NCI-H2171 (cell line): Measurements from ENCODE around the gene CACNA1B.
"Not testable (repeated sequence)": the region's sequence is repeated elsewhere in the genome, so short reads cannot be mapped to it uniquely, and the experiment has no call there.

ENCODE experiments used
- DNase-seq: peaks from one replicate; lab custom pipeline; 2025; lab: John Stamatoyannopoulos, UW

Gene CACNA1B

DNA sequence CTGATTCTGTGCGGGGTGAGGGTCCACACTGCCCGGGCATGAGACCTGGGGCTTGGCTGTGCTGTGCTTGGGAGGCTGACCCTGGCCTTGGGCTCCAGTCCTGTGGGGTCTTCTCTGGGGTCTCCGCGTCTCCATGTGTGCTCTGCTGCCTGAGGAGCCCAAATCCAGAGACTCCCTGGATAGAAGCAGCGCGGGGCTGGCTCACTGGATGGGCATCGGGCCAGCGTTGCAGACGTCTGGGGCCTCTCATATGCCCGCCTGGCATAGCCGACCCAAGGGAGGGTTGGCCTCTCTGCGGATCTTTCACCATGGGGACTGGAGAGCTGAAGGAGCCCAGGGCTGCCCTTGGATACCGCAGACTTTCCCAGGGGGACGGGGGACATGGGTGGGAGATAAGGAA lies 12.4 kb downstream of the CACNA1B start:
- DNase-seq, result not testable (repeated sequence)

DNA sequence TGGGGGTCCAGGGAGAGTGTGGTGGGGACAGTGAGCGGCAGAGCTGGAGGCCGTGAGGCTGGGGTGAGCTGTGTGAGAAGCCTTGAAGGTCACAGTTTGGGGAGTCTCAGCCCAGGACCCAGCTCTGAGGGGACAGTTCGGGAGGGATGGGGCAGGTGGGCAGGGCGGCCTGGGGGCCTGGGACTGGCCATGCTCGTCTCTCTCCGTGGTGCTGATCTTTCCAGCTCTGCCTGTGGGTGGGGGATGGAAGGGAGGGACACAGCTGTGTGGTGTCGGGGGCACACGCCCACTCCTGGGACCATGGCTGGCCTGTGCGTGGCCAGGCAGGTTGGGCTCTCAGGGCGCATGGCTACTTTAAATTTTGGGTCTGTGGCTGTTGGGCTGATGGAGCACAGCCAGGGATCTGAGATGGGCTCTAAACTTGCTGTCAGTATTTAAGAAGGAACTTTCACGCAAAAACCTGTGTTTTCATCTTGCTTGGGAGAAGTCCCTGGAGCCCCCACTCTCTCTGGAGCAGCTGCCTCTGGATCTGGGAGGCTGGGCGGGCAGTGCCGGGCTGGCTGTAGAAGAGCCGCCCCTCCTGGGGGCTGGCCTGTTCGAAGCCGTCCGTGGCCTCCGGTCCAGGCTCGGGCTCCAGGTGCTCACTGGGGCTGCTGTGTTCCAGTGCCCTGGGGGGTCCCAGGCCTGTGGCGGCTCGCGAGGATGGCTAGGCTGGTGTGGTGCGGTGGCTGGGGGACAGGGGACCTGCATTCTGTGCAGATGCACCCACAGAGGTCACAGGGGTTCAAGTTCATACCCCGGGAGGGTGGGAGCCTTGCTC lies 13.4 kb downstream of the CACNA1B start:
- not testable (repeated sequence) for DNase-seq

DNA sequence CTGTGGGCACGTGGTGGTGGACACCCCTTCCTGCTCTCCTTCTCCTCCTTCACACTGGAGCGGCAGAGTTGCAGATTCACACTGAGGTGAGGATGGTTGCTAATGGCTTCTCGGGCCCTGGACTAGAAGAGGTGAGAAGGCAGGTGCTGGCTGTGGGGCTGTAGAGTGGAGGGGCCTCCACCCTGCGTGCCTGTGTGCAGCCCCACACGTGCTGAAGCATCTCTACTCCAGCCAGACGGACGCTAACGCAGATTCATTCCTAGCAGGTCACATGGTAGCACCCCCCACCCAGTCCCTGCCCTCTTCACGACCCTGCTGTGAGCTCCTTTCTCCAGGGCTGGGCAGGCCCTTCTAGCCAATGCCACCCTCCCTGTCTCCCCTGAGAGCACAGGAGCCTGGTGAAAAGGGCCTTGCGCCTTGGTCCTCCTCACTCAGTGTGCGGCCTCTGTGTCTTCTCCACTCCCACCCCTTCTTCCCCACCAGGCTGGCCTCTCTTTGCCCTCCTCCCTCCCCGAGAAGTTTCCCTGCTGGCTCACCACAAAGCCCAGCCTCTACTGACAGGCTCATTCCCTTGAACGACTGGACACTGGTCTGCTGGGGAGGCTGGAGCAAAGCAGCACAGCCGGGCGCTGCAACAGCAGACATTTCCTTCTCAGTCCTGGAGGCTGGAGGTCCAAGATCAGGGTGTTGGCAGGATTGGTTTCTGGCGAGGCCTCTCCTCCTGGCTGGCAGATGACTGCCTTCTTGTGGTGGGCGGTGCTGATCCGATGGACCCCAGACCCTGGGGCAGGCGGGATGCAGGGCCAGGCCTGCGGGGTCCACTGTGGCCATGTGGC lies 14.2 kb downstream of the CACNA1B start:
- no peak for DNase-seq

DNA sequence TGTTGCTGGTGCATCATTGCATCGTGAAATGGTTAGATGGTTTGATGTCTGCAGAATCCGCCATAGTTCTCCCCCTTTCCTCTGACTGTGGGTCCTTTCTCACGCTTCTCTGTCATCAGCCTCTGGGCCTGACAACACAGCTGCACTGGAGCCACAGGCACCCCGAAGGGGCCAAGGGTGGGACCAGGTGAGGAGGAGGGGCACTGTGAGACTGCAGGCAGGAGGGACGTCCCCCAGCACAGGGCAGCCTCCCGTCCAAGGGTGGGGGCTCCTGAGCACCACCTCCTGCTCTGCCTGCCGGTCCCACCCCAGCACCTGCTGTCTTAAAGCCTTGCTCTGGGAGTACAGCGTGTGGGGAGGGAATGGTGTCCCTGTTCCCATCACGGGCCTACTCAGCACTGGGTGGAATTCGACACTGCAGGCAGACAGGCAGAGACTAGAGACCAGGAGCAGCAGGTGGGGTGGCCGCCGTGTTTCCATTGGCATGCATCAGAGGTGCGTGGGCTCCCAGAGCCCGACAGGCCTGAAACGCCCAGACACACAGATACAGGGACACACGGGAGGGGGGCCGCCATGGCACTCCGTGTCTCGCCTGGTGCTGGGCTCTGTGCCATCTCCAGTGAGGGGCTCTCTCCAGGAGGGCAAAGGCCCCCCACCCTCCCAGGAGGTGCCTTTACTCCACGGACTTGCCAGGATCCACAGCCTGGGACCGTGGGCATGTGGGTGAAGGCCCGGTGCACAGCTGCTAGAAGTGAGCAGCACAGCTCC lies 15.0 kb downstream of the CACNA1B start:
- DNase-seq, result peak; percentile 68

DNA sequence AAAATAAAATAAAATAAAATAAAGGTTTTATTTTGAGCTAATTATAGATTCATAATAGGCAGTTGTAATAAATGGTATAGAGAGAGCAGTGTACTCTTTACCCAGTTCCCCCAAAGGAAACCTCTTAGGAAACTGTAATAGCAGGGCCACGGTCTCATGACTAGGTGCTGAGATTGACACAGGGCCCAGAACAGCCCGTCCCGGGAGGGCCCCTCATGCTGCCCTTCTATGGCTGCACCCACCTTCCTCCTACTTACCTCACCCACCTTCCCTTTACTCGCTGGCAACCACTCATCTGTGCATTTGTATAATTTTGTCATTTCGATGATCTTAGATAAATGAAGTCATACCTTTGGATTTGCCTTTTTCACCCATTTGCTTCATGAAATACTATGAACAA lies 16.1 kb downstream of the CACNA1B start:
- DNase-seq, result no peak

DNA sequence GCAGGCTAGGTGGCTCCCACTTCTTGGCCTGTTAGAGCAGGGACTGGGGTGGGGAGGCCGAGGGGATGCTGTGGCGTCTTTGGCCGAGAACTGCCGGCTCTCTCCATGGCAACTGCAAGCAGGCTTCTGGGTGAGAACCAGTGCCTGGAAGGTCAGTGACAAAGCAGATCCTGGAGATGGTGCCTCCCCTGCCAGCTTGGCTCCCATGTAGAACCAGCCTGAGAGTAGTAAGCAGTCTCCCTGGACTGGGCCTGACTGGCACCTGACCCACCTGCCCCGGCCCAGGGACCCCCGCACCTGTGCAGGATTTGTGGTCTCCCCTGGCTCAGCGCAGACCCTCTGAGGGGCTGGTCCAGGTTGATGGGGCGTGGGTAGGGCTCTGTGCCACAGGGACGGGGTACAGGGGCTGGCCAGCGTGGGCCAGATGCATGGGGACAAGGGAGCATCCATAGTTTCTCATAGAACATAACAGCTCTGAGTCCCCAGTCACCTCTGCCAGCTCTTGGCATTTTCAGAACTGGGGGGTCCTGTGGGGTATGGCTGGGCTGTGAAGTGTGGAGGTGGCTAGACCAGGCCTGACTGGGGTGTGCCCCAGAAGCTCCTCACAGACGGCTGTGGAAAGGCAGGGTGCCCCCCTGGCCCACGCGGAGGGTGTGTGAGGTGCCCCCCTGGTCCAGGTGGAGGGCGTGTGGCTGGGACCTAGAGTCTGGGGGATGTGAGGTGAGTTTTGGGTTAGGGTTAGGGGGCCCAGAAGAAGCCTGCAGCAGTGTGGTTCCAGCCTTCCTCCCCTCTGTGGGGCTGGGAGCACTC lies 22.2 kb downstream of the CACNA1B start:
- DNase-seq, result no peak

DNA sequence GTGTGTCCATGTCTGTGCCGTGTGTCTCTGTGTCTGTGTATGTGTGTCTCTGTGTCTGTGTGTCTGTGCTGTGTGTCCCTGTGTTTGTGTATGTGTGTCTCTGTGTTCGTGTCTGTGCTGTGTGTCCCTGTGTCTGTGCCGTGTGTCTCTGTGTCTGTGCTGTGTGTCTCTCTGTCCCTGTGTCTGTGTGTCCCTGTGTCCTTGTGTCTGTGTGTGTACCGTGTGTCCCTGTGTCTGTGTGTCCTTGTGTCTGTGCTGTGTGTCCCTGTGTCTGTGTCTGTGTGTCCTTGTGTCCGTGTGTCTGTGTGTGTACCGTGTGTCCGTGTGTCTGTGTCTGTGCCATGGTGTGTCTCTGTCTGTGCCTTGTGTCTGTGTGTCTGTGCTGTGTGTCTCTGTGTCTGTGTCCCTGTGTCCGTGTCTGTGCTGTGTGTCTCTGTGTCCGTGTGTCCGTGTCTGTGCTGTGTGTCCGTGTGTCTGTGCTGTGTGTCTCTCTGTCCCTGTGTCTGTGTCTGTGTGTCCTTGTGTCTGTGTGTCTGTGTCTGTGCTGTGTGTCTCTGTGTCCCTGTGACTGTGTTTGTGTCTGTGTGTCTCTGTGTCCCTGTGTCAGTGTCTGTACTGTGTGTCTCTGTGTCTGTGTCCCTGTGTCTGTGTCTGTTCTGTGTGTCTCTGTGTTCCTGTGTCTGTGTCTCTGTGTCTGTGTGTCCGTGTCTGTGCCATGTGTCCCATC lies 23.2 kb downstream of the CACNA1B start:
- no peak for DNase-seq

DNA sequence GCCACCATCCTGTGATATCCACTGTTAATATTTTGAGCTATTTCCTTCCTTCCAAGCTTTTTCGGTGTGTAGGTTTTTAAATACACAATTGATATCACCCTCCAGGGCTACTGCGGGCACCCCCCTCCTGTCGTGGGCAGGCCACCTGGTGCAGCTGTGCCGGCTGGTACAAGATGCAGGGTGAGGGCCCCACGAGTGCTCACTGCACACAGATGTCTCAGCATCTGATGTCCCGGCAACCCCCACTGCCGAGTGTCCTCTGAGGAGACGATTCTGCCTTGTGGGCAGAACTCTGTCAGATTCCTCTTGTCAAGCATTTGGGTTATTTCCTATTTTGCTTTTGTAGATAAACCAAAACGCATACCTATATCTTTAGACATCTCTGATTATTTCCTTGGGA lies 25.1 kb downstream of the CACNA1B start:
- no peak for DNase-seq

DNA sequence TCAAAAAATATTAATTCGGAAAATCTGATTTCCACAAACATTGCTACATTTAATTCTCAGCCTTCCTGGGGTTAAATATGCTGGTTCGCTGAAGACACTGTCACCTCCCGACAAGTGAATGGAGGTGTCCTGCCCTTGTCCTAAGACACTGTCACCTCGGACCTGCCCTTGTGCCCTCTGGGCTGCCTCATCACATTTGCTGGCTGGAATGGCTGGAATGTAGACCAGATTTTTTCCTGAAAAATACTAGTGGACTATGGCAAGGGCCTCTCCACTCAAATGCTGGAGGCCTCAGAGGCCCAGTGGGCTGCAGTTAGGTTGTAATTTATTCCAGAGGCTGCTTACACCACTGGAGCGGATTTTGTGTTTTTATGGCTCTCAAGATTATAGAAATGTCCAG lies 28.2 kb downstream of the CACNA1B start:
- DNase-seq, result no peak

DNA sequence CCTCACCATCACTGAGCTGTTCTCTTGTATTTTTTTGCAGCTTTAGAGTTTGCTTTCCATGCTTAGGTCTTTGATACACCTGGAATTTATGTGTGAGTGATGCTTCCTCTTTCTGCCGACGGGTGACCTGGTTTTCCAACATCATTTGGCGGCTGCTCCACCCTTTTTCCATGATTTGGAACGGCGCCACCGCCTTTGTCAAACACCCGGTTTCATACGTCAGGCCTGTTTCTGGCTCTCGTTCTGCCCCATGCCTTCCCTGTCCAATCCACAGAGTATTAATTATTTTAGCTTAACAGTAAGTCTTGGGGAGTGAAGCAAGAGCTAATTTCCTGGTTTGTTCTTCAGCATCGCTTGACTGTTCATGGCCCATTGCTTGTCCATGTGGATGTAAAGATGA lies 30.2 kb downstream of the CACNA1B start:
- DNase-seq, result no peak

DNA sequence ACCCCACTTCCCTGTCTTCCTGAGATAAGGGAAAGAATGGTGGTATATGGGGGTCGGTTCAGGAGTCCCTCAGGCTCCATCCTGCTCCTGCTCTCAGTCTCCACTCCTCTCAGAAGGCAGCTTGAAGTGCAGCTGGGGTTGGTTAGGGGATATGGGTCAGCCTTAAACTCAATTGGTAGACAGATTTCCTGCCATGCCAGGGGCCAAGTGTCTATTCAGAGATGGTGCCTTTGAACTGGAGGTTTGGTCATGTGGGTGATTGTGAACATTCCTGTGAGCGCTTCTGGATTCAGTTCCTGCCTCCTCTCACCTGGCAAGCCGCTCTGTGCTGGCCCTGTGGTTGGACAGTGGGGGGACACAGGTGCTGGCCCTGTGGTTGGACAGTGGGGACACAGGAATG lies 35.1 kb downstream of the CACNA1B start:
- DNase-seq, result no peak

DNA sequence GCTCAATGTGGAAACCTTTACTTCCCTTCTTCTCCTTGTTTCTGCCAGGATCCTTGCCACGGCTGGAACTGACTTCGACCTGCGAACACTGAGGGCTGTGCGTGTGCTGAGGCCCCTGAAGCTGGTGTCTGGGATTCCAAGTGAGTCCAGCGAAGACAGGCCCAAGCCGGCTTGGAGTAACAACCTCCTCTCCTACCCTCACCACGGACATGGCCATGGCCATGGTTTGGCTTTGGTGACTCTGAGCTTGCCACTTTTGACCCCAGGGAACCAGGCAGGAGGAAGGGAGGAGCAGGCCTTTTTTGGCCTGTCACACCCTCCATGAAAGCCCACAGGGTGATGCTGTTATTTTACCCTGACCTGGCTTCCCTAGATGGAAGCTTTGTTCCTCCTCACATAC lies 35.5 kb downstream of the CACNA1B start:
- DNase-seq, result no peak

DNA sequence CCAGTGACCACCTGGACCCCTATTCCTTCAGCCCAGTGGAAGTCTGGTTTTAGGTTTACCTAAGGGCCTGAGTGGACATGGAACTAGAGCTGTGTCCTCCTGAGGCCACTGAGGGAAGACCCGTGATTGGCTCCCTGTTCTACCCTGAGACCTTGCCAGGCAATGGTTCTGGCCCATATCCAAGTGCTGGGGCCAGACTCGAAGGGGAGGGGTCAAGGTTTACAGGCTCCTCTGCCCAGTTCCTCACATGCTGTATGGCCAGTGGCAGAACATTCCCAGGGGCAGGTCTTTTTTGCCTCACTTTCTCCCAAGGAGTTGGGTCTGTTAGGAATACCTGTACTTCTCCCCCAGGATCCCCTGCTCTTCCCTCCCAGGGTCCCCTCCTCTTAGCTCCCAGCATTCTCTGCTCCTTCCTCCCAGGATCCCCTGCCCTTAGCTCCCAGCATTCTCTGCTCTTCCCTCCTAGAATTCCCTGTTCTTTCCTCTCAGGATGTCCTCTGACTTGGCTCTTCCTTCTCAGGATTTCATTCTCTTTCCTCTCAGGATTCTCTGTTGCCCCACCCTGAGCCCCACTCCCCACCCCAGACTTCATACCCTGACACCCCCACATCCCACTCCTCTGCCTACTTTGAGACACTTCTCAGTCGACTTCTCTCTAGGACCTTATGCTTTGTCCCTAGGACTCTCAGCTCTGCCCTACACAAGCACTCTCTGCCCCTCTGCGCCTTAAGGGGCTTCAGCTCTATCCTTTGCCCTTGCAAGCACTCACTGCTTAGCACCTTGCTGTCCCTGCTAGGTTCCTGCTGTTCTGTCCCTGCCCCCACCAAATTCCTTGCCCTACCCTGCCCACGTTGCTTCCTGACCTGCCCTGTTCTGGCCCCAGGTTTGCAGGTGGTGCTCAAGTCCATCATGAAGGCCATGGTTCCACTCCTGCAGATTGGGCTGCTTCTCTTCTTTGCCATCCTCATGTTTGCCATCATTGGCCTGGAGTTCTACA lies 36.5 kb downstream of the CACNA1B start:
- no peak for DNase-seq

DNA sequence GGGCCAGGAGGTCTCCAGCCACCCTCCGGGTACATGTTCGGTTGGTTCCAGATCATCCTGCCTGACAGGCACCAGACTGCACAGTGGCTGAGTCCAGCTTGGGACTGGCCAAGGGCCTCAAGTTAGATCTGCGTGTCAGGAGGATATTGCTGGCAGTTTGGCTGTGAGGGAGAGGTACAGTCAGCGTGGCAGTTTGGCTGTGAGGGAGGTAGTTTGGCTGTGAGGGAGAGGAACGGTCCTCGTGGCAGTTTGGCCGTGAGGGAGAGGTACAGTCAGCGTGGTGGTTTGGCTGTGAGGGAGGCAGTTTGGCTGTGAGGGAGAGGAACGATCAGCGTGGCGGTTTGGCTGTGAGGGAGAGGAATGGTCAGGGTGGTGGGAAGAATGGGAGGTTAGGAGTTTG lies 39.0 kb downstream of the CACNA1B start:
- DNase-seq, result no peak

DNA sequence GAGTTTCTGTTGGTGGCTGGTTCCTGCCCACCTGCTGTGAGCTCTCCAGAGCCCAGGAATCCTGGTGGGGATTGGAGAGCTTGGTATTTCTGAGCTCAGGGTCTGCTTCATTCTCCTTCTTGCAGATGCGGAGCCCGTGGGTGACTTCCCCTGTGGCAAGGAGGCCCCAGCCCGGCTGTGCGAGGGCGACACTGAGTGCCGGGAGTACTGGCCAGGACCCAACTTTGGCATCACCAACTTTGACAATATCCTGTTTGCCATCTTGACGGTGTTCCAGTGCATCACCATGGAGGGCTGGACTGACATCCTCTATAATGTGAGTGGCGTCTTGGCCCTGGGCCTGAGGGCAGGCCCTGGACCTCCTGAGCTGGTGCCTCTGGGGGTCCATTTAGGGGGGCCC lies 39.5 kb downstream of the CACNA1B start:
- no peak for DNase-seq

DNA sequence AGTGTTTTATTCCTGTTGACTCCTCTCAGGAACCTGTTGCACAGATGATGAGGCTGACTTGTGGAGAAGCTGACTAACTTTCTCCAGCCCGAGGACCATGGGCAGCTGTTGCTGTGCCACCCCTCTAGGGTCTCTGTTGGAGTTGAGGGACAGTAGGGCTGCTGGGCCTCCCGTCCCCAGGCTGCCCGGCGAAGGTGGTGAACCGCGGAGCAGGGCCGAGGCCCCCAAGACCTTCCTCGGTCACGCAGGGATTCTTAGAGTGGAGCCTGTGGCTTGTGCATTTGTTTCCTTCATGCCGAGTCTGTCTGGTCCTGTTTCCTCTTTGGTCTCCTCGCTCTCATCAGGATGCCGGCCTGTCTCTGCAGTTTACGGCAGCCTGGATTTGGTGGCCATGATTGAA lies 40.2 kb downstream of the CACNA1B start:
- no peak for DNase-seq

DNA sequence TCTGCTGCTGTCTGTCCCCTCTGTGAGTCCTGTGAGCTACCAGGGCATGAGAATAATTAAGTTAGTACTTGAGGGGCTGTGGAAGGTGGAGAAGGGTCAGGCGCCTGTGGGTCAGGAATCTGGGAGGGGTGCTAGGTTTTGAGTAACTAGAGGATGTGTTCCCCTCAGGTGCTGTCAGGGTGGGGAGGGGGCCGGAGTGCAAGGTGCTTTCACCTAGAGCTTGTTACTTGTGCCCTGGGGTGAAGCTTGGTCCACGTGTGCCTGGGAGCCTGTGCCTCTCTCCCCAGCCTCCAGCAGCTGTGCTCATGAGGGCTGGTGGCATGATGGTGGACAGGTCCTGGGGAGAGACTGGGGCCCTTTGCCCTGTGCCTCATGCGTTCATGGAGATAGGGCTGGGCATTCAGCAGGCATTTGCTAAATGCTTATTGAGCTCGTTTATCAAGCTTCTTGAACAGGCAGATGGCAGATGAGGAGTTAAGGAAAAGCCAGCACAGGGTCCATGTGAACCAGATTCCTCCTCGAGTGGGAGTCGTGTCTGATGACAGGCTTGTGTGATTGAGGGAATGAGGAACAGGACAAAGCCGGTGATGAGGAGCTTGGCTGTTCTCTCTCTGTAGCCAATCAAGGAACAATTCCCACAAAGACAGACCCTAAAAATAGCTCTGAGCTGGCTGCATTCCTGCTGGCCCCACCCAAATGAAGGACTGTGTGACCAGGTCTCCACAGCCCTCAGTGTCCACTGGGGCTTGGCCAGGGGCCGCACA lies 40.9 kb downstream of the CACNA1B start:
- DNase-seq, result no peak

DNA sequence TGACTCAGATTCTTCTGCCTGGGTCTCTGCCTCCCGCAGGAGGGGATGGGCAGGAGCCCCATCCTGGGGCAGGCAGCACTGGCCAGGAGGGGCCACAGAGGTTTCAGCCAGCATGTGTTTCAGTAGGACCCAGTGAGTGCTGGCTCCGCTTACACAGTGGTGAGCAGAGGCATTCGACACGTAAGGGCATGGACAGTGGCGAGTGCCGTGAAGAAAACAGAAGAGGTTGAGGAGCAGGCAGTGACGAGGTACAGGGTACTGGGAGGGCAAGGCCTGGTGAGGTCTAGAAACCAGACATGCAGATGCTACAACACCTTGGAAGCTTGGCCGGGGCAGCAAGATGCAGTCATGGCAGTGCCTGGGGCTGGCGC lies 41.5 kb downstream of the CACNA1B start:
- no peak for DNase-seq

DNA sequence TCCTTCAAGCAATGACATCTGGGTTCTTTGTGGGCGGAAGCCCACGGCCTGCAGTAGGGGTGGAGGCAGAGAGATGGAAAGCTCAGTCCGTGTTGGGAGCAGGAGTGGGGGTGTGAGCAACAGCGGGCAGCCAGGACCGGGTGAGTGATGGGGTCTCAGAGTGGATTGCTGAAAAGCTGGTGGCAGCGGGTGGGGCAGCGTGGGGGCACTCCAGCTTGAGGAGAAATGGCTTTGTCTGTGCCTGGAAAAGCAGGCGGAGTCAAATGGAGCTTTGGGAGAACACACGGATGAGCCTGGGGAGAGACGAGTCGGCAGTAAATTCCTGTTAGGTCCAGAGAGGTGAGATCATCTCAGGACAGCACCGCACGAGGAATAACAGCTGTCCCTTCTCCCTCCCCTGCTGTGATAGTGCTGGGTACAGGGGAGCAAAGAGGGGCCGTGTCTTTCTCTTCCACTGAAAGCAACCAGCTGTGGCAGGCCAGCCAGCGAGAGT lies 42.1 kb downstream of the CACNA1B start:
- DNase-seq, result no peak
